Body of pancreas (tissue), 4 donors: ENCODE results near the gene RNF32. TPM values are rescaled to one million over a fixed set of nuclear protein-coding genes. Genes with fewer than 3 reads are reported as not detected.

ENCODE experiments used
- ATAC-seq: fragments of 150-250 bp; one replicate; pipeline ENCODE4 v1.9.1; 2016
- DNase-seq, 4 donors: peaks; one replicate each; pipeline ENCODE4 v3.0.0-alpha.2; 2019
- H3K27ac ChIP-seq, 4 donors: fragments of 200-600 bp; sonication (generic); 1 replicate in 3 of 4; 2 replicates in 1 of 4; pipeline versions ENCODE4 v1.5.1 to v1.6.1; 2016 to 2019; ENCODE audit warnings: mild to moderate bottlenecking in 1 of 4, mixed read lengths in 1 of 4, moderate library complexity in 1 of 4
- H3K27me3 ChIP-seq, 2 donors: fragments of 200-600 bp; sonication (generic); one replicate each; pipeline ENCODE4 v1.6.0; 2016; ENCODE audit warnings: mild to moderate bottlenecking in 1 of 2
- H3K36me3 ChIP-seq, 2 donors: fragments of 200-600 bp; sonication (generic); replicated peaks in 1 of 2; 2 replicates each; pipeline ENCODE4 v1.5.1; 2016; ENCODE audit warnings: low read depth in 2 of 2; ENCODE audit not compliant: insufficient read depth in 1 of 2
- H3K4me1 ChIP-seq: fragments of 200-600 bp; sonication (generic); one replicate; pipeline ENCODE4 v1.6.0; 2016
- H3K4me3 ChIP-seq, 2 donors: fragments of 200-600 bp; sonication (generic); 1 replicate in 1 of 2; 2 replicates in 1 of 2; pipeline ENCODE4 v1.5.1; 2016 to 2019
- H3K9me3 ChIP-seq, 3 donors: fragments of 200-600 bp; sonication (generic); 1 replicate in 2 of 3; 2 replicates in 1 of 3; pipeline ENCODE4 v1.5.1; 2016
- POLR2A ChIP-seq, 3 donors: fragments of 450-650 bp; IDR thresholded peaks; one replicate each; pipeline ENCODE4 v1.6.1; 2016; ENCODE audit warnings: antibody characterized with exemption in 3 of 3, mild to moderate bottlenecking in 2 of 3
- WGBS, 2 donors: methylation state at CpG; one replicate each; pipeline ENCODE4 v1.1.5; 2017; 5-methylcytosine and 5-hydroxymethylcytosine counted together
- intact Hi-C: fragments of 100-400 bp; cut with DNase I; formaldehyde crosslinking; loops from one replicate; pipeline ENCODE4 v1.15.1; 2023
- total RNA-seq, 2 donors: library from RNA; depleted of rRNA; stranded (reverse); fragments of >200 nt; gene quantifications; one replicate each; pipeline ENCODE4 v1.1.0, GENCODE V29; 2016
- TF ChIP-seq, protein P1 (sequence below), 7 experiments: fragments of 450-650 bp in 4 of 7; fragments of 200-600 bp in 3 of 7; sonication (generic) in 3 of 7; IDR thresholded peaks; one replicate each; pipeline ENCODE4 v1.5.1; 2016 to 2019; ENCODE audit warnings: antibody characterized with exemption in 7 of 7

Gene RNF32
- total RNA-seq, 2 donors from 2014 or later, result 0.26 to 0.99 TPM

GRCh38 chr7:156662277-156662676 lies 21.7 kb downstream of the RNF32 start:
- 81 to 86% methylated on average over 4 of the region's 4 CpGs for WGBS, 2 donors
- Histone ChIP-seq H3K9me3 (no peaks in the 10 kb centered on the region), H3K27ac (no peak overlapping the region), H3K4me1 (no peaks in the 10 kb centered on the region), H3K36me3 (no peaks in the 10 kb centered on the region), H3K27me3 (no peaks in the 10 kb centered on the region), H3K4me3 (no peak overlapping the region)
- intact Hi-C loops, result no loop called here
- no peak for DNase-seq
- ATAC-seq, result no peak
- no peak for TF ChIP-seq POLR2A (IDR thresholded peaks at IDR 0.05)
- TF ChIP-seq, protein P1, sequence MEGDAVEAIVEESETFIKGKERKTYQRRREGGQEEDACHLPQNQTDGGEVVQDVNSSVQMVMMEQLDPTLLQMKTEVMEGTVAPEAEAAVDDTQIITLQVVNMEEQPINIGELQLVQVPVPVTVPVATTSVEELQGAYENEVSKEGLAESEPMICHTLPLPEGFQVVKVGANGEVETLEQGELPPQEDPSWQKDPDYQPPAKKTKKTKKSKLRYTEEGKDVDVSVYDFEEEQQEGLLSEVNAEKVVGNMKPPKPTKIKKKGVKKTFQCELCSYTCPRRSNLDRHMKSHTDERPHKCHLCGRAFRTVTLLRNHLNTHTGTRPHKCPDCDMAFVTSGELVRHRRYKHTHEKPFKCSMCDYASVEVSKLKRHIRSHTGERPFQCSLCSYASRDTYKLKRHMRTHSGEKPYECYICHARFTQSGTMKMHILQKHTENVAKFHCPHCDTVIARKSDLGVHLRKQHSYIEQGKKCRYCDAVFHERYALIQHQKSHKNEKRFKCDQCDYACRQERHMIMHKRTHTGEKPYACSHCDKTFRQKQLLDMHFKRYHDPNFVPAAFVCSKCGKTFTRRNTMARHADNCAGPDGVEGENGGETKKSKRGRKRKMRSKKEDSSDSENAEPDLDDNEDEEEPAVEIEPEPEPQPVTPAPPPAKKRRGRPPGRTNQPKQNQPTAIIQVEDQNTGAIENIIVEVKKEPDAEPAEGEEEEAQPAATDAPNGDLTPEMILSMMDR (IDR thresholded peaks at IDR 0.05), result no peak

GRCh38 chr7:156665101-156665500 lies 24.5 kb downstream of the RNF32 start:
- intact Hi-C loops, result no loop called here
- no peak for TF ChIP-seq POLR2A (IDR thresholded peaks at IDR 0.05)
- TF ChIP-seq, protein P1 (IDR thresholded peaks at IDR 0.05), result no peak
- ATAC-seq (no peak), DNase-seq (no peak)
- no peaks in the 10 kb centered on the region for H3K36me3 ChIP-seq
- H3K4me3 ChIP-seq, result no peak overlapping the region
- no peaks in the 10 kb centered on the region for H3K4me1 ChIP-seq
- H3K27ac ChIP-seq, result no peak overlapping the region
- WGBS, 2 donors, result 84 to 89% methylated on average over 4 of the region's 4 CpGs
- H3K27me3 ChIP-seq, result no peaks in the 10 kb centered on the region
- no peaks in the 10 kb centered on the region for H3K9me3 ChIP-seq

- no peaks in the 10 kb centered on the region for H3K9me3 ChIP-seq
- intact Hi-C loops, result no loop called here
- ATAC-seq, result no peak
- DNase-seq, result no peak
- TF ChIP-seq, protein P1 (IDR thresholded peaks at IDR 0.05), result no peak
- no peak for TF ChIP-seq POLR2A (IDR thresholded peaks at IDR 0.05)
- 74 to 77% methylated on average over 8 of the region's 8 CpGs for WGBS, 2 donors
- no peaks in the 10 kb centered on the region for H3K27me3 ChIP-seq
- H3K4me1 ChIP-seq, result no peaks in the 10 kb centered on the region
- H3K27ac ChIP-seq, result no peak overlapping the region
- no peak overlapping the region for H3K4me3 ChIP-seq
- H3K36me3 ChIP-seq, result no peaks in the 10 kb centered on the region
Measured at GRCh38 chr7:156666368-156667109, 26.0 kb downstream of the RNF32 start.

GRCh38 chr7:156667110-156667426 lies 26.5 kb downstream of the RNF32 start:
- Histone ChIP-seq H3K27ac (no peak overlapping the region), H3K4me3 (no peak overlapping the region), H3K27me3 (no peaks in the 10 kb centered on the region), H3K36me3 (no peaks in the 10 kb centered on the region), H3K9me3 (no peaks in the 10 kb centered on the region), H3K4me1 (no peaks in the 10 kb centered on the region)
- no peak for TF ChIP-seq POLR2A (IDR thresholded peaks at IDR 0.05)
- TF ChIP-seq, protein P1 (IDR thresholded peaks at IDR 0.05), result no peak
- DNase-seq, result no peak
- ATAC-seq, result no peak
- intact Hi-C loops, result no loop called here
- 45 to 47% methylated on average over 1 of the region's 1 CpG for WGBS, 2 donors

DNA sequence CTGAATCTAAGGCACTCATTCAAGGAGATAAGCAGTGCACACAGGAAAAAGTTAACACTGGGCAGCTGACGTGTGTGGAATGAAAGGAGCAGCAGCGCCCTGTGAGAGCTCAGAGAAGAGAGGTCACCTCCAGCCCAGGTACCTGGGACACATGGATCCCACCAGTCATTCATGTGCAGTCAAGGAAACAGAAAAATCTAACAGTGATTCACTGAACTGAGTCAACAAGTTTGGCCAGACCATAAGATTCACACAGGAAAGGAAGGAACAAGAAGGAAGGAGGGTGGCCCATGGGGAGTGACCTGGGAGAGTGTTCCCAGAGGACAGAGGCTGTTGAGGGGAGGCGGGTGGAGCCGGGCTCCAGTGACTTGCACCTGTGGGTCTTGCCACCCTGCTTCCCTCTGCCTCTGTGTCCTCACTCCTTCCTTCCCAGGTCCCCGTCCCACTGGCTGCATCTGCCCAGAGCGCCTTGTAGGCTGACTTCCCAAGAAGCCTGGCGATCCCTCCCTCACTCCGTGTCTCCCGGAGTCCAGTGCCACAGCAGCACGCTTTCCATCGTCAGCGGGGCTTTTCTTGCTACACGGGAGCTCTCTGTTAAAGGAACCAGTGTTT lies 27.7 kb downstream of the RNF32 start:
- H3K27me3 ChIP-seq, result no peaks in the 10 kb centered on the region
- H3K36me3 ChIP-seq, result peaks cover 0 to 2% of the 10 kb centered on the region in 2 donors
- TF ChIP-seq, protein P1 (IDR thresholded peaks at IDR 0.05), result no peak
- TF ChIP-seq POLR2A (IDR thresholded peaks at IDR 0.05), result no peak
- no peak for ATAC-seq
- DNase-seq, result no peak
- H3K9me3 ChIP-seq, result no peaks in the 10 kb centered on the region
- H3K4me3 ChIP-seq, result no peak overlapping the region
- no peaks in the 10 kb centered on the region for H3K4me1 ChIP-seq
- intact Hi-C loops, result no loop called here
- H3K27ac ChIP-seq, result no peak overlapping the region
- WGBS, 2 donors, result 91 to 92% methylated on average over 13 of the region's 13 CpGs
